NCI-H1048 (cell line): ENCODE results near the gene SCN2A.
A peak's percentile ranks its signal among the peaks of the same experiment; 100 is the strongest.

Experiments used
- DNase-seq: peaks from one replicate; lab custom pipeline; 2025; lab: John Stamatoyannopoulos, UW

The SCN2A gene

DNA sequence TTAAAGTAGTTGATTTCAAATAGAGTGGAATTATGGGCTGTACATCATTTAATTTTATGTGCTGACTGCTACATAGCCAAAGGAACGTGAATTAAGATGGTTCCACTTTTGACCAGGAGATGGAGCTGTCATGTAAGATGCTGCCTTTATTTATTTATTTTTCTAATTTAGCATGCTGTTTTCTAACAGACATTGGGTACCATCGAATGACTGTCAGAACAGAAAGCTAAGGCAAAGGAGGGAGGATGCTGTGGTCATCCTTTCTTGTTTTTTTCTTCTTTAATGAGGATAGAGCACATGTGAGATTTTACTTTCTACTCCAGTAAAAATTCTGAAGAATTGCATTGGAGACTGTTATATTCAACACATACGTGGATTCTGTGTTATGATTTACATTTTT is at the start of gene SCN2A:
Gene SCN2A (plus strand): TSS at position 185 of the 400 bp plus-strand sequence. CDS start 56,410 bp downstream, outside the sequence.
- peak; percentile 9 for DNase-seq

DNA sequence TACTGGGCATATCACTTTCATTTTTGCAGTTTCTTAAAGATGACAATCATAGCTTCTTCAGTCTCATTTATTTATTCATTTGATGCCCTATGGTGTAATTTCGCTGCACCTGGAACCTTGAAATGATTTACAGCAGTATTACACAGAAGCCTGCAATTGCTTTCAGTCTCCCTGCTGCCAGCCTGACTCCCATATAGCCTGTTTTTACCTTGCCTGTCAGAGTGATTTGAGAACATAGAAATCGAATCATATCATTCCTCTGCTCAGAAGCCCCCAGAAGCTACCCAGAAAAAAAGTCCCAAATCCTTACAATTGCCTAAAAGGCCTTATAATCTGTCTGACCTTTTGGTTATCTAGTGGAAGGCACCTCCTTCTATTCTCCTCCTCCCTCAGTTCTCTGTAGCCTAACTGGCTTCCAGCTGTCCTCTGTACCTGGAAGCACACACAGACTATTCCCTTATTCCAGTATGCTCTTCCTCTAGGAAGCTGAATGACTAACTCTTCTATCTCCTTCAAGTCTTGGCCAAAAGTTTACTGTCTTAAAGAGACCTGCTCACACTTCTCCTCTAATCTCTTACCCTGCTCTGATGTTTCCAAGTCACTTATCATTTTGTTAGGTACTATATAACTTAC is 48.0 kb upstream of the SCN2A start:
- DNase-seq: no peak

DNA sequence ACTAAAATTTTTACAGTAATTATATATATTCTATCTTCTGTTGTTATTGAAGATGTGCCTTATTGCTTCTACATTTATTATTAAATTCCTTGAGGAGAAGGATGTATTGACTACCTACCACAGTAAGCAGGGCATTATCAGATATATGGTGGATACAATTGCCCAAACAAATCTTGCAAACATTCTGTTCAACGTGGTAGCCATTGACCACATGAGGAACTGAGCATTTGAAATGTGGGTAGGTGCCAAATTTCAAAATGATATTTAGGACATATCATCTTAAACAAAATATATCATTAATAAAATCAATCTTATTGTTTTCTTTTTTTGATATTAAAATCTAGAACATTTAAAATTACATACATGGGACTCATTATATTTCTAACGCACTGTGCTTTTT is 46.5 kb upstream of the SCN2A start:
- DNase-seq: no peak

DNA sequence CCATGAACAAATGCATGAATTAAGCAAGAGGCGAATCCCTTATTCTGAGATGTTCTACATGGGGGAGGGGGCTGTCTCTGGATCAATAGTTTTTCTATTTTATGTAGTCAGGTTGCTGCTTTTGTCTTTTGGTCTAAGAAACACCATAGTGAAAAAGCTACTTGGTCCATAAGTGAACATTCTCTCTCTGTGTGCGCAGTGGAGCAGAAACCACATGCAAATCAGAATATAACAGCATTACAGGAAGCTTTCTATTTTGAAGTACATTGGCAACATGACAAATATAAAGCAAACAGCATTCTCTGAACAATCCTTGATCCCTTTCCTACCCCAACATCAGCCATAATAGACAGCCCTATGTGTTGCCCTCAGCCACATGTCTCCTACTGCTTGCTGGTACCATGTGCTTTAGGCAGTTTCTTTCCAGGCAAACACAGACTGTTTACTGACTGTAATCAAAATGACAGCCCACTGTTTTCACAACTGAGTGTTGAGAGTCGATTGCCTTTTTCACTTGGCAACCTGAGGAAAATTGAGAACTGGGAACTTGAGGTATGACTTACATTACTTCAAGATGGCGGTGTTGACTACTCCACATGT is 45.9 kb upstream of the SCN2A start:
- DNase-seq: peak; percentile 79

DNA sequence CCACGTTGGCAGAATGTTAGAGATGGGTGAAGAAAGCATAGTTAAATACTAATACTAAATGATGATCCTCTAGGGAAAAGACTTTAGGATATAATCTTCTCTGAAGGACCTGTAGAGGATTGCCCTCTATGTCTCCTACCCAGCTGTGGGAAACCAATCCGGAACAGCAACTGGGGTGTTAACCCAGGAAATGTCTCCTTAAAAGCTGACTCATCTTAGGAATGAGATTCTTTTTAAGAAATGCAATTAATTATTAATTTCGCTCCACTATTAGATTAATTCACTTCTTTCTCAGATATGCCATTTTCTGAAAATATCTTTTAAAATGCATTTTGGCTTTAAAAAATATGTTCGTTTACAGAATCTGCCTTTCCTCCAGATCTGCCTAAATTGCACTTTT is 42.8 kb upstream of the SCN2A start:
- DNase-seq: no peak

DNA sequence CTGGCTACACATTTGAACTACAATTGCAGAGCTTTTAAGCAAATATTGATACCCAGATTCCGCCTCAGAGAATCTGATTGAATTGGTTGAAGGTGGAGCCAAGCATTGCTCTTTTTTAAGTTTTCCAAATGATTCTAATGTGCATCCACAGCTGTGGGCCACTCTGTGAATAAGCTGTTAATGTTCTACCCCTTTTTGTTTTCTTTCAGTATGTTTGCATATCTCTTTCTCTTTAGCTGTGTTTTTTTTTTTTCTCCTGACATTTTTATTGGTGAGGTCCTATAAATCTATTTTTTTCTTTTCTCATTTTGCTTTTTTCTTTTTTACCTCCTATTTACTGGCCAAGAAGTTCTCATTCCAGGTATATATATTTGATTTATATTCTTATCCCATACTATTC is 41.9 kb upstream of the SCN2A start:
- no peak for DNase-seq

DNA sequence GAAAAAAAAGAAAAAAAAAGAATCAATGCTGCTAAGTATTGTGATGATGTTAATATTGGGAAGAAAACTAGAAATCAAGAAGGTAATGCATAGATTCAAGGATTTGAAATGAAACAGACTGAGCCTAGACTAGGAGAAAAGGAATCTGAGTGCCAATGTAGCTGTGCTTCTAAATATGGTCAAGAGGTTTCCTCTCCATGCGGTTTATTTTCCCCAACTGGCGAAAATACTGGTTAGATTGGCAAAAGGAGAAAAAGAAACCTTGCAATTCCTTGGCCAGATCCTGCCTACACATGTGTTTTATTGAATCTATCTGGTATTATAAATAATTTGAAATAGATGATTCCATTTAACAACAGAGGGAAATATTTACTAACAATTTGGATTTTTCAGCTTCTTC is 41.0 kb upstream of the SCN2A start:
- no peak for DNase-seq

DNA sequence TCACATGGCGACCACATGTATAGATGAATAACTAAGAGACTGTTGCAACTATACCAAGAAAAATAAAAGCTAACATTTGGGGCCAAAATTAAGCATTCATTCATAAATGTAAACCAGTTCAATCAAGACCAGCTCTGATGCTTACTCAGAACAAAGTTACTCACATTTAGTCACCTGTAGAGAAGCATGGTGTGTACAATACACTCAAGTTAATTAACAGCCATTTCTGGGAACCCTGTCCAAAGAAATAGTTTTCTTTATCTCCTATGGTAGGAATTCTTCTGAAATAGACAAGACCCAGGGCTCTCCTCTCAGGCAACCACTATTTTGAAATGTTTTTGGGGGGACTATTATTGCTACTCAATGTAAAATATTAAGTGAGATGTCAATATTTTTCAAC is 37.0 kb upstream of the SCN2A start:
- DNase-seq: no peak

DNA sequence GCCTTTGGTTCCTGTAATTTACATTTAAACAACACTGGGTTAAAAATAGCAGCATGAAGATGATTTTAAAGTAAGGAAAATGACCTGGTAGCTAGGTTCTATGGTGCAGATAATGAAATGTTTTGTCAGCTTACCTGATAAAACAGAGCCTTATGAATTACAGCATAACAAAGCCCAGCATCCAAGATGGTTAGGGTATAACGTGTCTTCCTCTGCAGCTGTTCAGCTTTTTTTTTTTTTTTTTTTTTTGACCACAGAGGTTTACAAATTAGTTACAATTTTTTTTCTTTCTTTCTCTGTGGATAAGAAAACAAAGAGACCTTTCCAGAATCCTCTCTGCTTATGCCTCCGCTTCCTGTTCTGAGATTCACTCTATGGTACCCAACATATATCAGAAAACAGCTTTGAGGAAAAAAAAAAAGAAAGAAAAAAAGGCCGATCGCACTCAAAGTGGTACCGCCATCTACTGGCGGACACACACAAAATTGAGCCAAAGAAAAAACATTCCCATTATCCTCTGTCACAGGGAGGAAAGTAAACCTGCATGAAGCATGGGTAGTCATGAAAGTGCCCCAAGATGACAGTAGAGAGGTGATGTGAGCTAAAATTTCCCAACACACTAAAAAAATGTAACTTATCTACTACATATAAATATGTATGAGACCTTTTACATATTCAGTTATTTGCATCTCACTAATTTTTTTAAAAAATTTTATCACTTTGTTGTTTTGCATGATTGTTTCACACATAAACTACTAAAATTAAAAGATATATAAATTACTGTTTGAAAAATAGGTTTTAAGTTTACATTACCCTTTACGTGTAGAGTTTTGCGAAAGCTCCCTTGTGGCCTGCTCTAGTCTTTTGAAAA is 35.3 kb upstream of the SCN2A start, which contains the start of gene SCN3A:
Gene SCN3A (minus strand): TSS at position 362 of the 871 bp plus-strand sequence. CDS start 27,656 bp downstream, outside the sequence.
- peak; percentile 47 for DNase-seq

DNA sequence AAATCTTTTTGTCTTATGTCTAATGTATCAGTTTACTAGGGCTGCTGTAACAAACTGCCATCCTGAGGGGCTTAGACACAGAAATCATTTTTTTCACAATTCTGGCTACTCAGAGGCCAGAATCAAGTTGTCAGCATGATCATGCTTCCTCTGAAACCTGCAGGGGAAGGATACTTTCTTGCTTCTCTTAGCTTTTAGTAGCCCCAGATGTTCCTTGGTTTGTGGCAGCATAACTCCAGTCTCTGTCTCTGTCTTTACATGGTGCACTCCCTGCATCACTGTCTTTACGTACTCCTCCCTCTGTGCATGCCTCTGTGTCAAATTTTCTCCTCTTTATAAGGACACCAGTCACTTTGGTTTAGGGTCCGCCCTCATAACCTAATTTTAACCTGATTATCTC is 33.3 kb upstream of the SCN2A start:
- no peak for DNase-seq

DNA sequence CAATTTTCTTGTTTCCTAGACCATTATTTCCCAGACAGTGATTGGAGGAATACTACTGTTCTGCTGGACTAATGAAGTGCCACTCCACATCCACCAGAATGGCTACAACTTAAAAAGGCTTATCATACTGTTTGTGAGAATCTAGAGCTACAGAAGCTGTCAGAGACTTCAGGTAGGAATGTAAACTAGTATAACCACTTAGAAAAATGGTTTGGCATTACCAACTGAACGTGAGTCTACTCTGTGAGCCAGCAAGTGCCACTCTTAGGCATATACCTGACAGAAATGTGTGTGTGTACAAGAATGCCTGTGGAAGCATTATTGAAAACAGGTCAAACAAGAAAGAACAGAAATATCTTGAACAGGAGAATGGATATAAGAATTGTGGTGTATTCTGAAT is 31.1 kb upstream of the SCN2A start:
- DNase-seq: no peak

DNA sequence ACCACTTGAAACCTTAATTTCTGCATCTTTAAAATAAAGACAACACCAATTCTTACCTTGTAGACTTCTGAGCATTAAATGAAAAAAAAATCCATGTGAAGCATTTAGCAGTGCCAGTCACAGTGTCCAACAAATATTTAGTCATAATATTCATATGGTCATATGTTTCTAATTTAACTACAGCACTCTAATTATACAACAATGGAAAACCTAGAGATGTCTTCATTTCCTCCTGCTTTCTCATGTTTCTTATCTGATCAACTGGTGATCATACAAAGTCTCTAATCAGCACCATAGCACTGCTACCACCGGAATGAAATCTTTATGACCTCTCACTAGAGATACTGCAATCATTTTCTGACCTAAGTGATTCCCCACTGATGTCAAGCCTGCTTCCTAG is 25.1 kb upstream of the SCN2A start:
- DNase-seq: no peak

DNA sequence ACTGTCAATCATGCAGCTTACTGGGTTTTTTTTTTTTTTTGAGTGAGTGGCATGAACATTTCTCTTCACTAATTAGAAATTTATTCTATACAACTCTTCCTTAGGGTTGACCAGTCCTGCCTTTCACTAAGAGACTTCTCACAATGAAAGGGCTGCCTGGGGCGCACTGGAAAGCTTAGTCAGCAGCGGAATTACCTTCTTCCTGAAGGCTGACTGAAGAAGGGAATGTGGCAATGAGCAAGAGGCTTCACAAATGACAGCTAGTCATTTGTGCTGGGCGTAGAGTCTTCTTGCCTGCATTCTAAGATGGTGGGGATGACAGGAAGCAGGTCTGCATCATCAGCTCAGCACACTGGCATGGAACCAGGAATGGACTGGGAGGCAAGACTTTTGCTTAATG is 19.7 kb upstream of the SCN2A start:
- DNase-seq: no peak

DNA sequence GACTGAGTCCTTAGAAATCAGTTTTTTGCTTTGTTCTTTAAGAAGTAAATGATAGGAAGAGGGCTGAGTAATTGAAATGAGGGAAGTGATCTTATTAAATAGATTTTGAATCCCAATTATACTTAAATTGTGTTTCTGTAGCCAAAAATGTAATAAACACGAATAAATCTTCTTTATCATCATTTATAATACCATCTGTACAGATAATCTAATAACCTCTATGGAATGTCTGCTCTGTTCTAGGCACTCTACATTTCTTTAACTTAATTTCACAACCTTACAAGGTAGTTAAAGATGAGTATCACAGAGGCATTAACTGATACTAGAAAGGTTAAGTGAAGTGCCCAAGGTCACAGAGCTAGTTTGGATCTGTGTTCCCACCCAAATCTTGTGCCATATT is 14.3 kb upstream of the SCN2A start:
- DNase-seq: no peak

DNA sequence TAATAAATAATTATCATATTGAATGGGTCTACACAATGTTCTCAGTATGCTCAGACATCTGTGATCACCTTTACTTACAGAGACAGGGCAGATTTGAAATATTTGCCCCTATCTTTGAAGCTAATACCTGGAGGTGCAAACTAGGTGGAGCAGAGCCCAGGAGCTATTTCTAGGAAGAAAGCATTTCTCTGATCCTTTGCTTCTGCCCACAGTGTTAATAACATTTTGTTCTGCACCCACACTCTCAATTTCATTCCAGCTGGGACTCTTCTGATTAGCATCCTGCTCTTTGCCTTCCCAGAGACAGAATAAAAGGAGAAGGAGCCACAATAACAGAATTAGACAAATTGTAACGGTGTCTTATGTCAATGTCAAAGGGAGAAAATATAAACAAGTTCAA is 11.6 kb upstream of the SCN2A start:
- DNase-seq: no peak

DNA sequence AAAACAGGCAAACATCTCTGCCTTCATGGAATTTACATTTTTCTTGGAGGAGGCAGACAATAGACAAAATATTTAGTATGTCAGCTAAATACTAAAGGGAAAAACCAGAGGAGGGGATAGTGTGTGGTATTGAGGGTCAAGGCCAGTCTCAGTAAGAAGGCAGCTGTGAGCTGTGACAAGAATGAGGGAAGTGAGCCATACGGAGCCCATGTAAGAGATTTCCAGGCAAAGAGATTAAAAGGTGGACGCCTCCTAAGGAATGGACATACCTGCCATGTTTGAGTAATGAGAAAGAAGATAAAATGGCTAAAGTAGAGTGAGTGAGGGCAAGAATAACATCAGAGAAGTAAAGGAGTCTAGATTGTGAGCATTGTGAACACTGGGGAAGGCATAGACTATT is 2.2 kb upstream of the SCN2A start:
- DNase-seq: no peak

DNA sequence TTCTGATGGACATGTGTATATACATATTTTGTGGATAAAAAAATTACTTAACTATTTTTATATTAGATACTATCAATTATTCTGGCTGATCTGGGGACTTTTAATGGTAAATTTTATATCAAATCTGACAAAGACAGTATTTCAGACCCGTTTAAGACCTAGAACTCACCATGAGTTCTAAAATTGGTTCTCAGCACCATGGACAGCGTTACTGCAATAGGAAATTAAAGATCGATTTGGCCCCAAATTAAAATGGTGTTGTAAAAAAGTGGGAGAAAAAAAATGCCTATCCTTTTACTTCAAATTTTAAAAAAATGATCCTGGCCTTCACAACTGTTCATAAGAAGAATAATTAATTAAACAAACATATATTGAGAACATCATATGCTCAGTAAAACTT is 919 bp upstream of the SCN2A start:
- DNase-seq: peak; percentile 5

DNA sequence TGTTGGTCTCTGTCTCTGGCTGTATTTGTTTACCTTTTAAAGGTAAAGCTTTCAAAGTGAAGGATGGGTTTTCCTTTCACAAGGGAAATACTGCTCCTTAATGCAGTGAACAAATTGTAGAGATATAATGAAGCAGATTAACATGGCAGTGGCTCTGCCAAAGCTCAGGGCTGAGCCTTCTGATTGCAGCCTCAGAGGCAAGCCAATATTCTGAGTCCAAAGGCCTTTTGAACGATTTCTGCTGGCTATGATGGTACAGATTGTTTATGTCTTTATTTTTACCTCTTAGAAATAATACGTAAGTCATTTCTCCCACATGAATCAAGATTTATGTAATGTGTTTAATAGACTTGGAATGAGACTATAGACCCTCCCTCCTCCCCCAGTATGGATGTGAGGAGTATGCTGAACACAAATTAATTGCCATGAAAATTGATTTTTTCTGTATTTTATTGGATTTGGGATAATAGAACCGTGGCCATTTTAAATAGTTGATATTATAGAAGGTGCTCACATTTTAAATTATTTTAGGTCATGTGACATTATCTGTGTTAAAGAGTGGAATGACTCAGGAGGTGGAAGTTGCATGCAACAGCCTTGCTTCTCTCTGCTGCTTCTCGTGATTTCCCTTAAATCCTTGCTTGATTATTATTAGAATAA is 772 bp downstream of the SCN2A start:
- DNase-seq: no peak

DNA sequence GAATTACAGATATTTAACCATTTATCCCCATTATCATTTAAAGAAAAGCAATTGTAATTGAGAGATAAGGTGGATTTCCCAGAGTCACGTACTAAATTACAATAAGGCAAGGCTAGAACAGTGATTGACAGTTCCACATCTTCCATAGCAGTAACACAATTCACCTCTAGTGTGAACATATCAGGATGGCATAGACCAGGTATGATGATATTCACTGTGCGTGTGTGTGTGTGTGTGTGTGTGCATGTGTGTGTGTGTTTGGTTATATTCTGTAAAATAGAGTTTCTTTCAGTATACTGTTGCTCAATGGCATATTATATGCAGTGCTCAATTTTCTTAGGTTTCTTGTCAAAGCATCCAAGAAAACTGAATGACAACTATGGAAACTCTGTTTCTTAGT is 1.7 kb downstream of the SCN2A start:
- no peak for DNase-seq

DNA sequence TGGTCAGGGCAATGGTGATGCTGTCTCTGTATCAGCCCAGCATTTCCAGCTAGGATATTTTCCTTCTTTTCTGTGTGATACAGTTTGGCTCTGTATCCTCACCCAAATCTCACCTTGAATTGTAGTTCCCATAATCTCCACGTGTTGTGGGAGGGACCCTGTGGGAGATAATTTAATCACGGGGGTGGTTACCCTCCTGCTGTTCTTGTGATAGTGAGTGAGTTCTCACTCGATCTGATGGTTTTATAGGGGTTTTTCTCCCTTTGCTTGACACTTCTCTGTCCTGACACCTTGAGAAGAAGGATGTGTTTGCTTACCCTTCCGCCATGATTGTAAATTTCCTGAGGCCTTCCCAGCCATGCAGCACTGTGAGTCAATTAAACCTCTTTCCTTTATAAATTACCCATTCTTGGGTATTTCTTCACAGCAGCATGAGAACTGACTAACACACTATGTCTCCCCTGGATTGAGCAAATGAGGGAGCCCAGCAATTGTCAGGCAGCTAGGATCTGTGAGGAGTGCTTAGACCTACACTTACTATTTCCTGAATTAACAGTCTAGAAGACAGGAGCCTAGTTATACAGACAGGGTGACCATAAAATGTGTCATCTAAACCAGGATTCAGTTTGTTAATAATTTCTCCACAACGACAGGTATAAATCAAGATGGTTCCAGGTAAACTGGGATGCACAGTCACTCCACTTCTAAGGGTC is 6.0 kb downstream of the SCN2A start:
- DNase-seq: no peak

DNA sequence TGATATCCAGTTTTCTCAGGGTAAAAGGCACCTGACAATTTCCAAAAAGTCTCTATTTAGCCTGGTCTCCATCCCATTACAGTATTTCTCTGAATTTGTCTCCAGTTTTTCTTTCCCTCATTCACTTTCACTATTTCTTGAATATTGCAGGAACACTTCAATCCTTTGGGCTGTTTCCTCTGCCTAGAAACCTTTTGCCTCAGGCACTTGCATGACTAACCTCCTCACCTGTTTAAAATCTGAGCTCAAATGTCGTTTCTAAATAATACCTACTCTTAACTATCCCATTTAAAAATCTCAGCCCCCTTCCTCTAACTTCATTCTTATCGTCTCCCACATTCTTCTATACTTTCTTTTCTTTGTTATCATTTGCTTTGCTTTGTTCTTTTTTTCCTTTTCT is 9.0 kb downstream of the SCN2A start:
- DNase-seq: no peak

DNA sequence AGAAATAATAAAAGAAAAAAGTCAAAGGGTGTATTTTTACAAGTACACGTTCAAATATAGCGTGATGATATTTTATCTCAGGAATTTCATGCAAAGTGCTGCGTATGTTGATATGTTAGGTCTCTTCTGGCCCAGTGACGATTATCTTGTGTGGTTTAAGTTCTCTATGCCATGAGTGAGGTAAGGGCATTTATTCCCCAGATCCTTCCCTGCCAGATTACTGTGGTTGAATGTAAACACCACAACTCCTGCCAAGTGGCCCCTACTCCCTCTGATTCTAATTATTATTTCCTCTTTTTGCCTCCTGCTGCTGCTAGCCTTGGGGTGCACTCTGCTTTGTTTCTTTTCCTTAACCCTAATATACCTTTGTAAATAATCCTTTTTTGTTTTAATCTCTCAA is 12.2 kb downstream of the SCN2A start:
- DNase-seq: no peak
